ENCODE results near the gene CDIPT. TPM values are rescaled to one million over a fixed set of nuclear protein-coding genes. Genes with fewer than 3 reads are reported as not detected.

Gene CDIPT
- total RNA-seq, 1 donor from 2014 or later, result 24.5 TPM

- H3K9me3 ChIP-seq (ENCODE audit: control insufficient read depth in 3 of 3, low read length in 3 of 3), result no peaks in the 10 kb centered on the region
- H3K36me3 ChIP-seq (ENCODE audit: control insufficient read depth in 3 of 3, insufficient read depth in 3 of 3, low read length in 3 of 3), result peaks cover 11 to 15% (median 14%) of the 10 kb centered on the region in 3 donors
- peak overlapping the region; percentile 89 for H3K27ac ChIP-seq (ENCODE audit: low read depth, low read length)
- H3K4me3 ChIP-seq (ENCODE audit: low read length in 3 of 3), result peak overlapping the region in 1 of 3 donors; percentile 29
- peak overlapping the region; percentile 33 to 53 (median 50) for H3K9ac ChIP-seq (ENCODE audit: low read depth in 1 of 3, low read length in 3 of 3)
- H3K4me1 ChIP-seq (ENCODE audit: control insufficient read depth in 3 of 3, insufficient read depth in 3 of 3, low read length in 3 of 3), result peaks cover 59 to 70% (median 68%) of the 10 kb centered on the region in 3 donors
- H3K27me3 ChIP-seq (ENCODE audit: control insufficient read depth in 3 of 3, insufficient read depth in 3 of 3, low read length in 3 of 3), result no peaks in the 10 kb centered on the region
Measured at GRCh38 chr16:29809031-29809747, 53.8 kb downstream of the CDIPT start.

Small RNAs within 50 kb of the gene (small RNA-seq; reads per million reads assigned to genes)
- gene AC009133.6 (not detected), gene AC120114.4 (not detected)

Other genes starting within 250 kb of the CDIPT start
- gene SPN, start 200.0 kb downstream of the CDIPT start, total RNA-seq, result 1.0 TPM
- 34.4 TPM for gene QPRT, start 184.0 kb downstream of the CDIPT start, total RNA-seq
- 1.0 TPM for gene C16orf54, start 117.2 kb downstream of the CDIPT start, total RNA-seq
- not detected for gene ZG16, start 85.0 kb downstream of the CDIPT start, total RNA-seq
- 33.4 TPM for gene KIF22, start 72.5 kb downstream of the CDIPT start, total RNA-seq
- 141 TPM for gene MAZ, start 56.7 kb downstream of the CDIPT start, total RNA-seq
- gene PRRT2, start 51.0 kb downstream of the CDIPT start, total RNA-seq, result 0.52 TPM
- gene PAGR1, start 47.1 kb downstream of the CDIPT start, total RNA-seq, result 8.9 TPM
- 28.2 TPM for gene MVP, start 42.8 kb downstream of the CDIPT start, total RNA-seq
- gene SEZ6L2, start 36.3 kb upstream of the CDIPT start, total RNA-seq, result 2.1 TPM
- not detected for gene ASPHD1, start 37.3 kb upstream of the CDIPT start, total RNA-seq
- 4.2 TPM for gene KCTD13, start 63.0 kb upstream of the CDIPT start, total RNA-seq
- 35.0 TPM for gene TMEM219, start 98.9 kb upstream of the CDIPT start, total RNA-seq
- gene TAOK2, start 110.6 kb upstream of the CDIPT start, total RNA-seq, result 35.0 TPM
- 9.4 TPM for gene HIRIP3, start 132.4 kb upstream of the CDIPT start, total RNA-seq
- 12.5 TPM for gene INO80E, start 133.0 kb upstream of the CDIPT start, total RNA-seq
- 0.52 TPM for gene DOC2A, start 147.8 kb upstream of the CDIPT start, total RNA-seq
- gene C16orf92, start 160.0 kb upstream of the CDIPT start, total RNA-seq, result not detected
- gene TLCD3B, start 168.0 kb upstream of the CDIPT start, total RNA-seq, result 0.52 TPM
- 1,497 TPM for gene ALDOA, start 202.5 kb upstream of the CDIPT start, total RNA-seq
- 72.0 TPM for gene PPP4C, start 212.8 kb upstream of the CDIPT start, total RNA-seq
- gene TBX6, start 228.7 kb upstream of the CDIPT start, total RNA-seq, result not detected
- 14.1 TPM for gene YPEL3, start 233.0 kb upstream of the CDIPT start, total RNA-seq

Measured in skeletal muscle tissue (tissue), 5 donors.